GOT3 (cell line): ENCODE measurements around the gene TRAM2.

Source experiments
- DNase-seq: peaks from one replicate; lab custom pipeline; 2025; ENCODE audit warnings: mixed read lengths; lab: John Stamatoyannopoulos, UW

Gene TRAM2

DNA sequence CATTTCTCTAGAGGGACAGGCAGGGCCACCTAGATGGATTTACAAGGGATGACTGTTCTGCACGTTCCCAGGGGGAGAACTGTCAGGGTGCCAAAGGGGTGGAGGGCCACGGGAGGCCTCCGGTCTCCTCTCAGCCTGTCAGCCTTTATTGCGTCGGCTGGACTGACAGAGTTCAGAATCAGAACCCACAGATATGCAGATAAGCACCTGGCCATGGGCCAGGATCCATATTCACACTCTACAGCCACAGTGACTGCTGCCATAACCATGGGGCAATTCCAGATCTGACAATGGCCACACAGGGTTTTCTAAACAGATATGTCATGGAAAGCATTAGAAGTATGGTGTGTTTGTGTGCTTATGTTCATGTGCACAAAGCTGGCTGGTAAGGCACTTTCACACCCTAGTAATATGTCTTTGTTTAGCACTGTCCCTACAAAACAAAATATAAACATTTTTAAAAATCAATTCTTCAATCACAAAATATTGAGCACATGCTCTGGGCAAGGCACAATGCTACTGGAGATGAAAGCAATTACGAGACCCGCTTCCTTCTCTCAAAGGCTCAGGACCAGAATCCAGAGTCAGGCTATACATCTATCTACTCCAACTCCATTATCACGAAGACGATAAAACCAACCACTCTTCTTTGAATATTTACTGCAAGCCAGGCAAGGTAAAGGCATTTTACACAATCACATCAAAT is 29.1 kb downstream of the TRAM2 start:
- no peak for DNase-seq

GRCh38 chr6:52546678-52547077 is 30.2 kb downstream of the TRAM2 start:
- DNase-seq, result no peak

DNA sequence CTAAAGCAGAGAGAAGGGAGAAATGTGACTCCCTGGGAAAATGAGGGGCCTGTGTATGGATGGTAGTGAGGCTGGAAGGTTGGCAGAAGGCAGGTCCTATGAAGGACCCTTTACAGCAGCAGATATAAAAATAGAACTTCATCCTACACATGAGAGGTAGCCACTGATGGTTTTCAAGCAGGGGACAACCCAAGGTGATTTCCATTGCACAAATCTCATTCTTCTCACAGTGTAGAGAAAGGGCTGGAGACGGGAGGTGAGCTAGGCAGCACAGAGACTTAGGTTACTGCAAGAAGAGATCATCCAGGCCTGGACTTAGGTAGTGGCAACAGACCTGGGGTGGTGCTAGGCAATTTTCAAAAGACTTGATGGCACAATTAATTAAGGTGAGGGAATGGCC is 30.7 kb downstream of the TRAM2 start:
- DNase-seq, result no peak

DNA sequence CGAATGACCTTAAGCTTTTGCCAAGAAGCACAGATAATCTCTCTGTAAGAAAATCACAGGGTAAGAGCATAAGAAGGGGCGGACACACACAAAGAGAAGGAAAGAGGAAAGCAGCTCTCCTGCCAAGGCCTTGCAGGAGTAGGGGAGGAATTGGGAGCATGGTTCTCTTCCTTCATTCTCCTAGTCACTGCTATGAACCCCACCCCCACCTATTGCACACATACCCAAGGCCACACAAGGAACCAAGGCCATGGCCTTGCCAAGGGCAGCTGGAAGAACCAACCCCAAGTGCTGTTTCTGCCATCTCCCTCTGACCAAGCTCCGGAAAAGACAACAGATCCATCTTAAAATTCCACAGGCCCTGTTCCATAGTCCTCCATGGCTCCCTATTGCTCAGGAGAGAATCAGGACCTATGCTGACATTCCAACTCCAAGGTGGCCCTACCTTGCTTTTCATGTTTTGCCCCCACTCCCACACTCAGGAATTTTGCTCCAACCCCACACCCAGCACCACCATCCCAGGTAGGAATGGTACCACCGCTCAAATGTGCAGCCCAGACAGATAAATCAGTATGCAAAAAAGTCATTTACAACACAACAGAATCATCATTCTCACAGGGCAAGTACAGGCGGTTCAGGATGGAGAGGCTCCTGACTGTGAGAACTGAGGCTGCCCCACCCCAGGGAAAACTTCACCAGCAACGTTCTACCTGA is 31.3 kb downstream of the TRAM2 start:
- DNase-seq, result no peak

DNA sequence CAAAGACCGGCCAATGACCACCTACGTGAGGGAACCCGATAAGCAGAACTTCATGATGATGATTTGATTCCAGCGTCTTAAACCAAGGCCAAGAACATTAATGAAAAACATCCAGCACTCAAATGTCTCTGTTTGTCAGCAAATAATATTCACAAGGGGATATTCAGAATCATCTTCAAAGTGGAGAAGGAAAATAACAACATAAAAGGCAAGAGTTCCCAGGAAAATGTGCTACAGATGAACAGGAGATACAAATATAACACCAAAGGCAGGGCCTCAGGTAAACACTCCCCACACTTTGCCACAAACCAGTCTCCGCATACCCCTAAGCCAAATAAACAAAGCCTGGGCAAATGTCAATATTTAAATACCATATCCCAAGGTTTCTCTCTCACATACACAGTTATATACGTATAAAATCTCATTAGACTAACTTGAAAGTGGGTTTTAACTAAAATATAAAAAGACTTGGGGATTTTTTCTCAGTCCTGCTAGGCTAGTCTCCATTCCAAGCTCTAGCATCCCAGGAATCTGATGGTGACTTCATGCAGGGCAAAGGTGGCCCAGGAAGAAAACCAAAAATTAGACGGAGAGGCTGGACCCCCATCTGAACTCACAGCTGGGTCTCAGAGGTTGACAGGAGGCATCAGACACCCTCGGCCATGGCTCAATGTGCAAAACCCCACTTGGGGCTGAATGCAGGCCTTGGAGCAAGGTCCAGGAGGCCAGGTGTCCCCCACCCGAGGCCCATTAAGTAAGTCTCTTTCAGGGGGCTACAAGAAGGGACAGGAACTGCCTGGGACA is 32.1 kb downstream of the TRAM2 start:
- no peak for DNase-seq

GRCh38 chr6:52543729-52544601 is 32.9 kb downstream of the TRAM2 start:
- no peak for DNase-seq

DNA sequence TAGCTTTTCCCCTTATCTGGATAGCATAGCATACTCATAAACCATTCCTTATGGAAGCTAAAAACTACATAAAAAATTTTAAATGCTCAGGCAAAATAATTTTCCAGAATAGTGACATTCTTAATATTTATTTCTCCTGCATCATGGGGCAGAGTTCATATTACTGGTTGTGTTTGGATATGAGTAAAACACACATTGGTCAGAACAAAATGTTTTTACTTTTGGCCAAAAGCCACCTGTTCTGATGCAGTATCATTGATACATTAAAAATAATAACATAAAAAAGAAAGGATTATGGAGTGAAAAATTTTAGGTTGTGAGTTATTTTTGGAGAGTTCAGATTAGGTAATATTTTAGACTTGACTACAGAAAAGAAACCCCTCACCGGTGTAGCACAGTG is 33.6 kb downstream of the TRAM2 start:
- DNase-seq, result no peak

GRCh38 chr6:52541135-52541534 is 35.7 kb downstream of the TRAM2 start:
- no peak for DNase-seq

DNA sequence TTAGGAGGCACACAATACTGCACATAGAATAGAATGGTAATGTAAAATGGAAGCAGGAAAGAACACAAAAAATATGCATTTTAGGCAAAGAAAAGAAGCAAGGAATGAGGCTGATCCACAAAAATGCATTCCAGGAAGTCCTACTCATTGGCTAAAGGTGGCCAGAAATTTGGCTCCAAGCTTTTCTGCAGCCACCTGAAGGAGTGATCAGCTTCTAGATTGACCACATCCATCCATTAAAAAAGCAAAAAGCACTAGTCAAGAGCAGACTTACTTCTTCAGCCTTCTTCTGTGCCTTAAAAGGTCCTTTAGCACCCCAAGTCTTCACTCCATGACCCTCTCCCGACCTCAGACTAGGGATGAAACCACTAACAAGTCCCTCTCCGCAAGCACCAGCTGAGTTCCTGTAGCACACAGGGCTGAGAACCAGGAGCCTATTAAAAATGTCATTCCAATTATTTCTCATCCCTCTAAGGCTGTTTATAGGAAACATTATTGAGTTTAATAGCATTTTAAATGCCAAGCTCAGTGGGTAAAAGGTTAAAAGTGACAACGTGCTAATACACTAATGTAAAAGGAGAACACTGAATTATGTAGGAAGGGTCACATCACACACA is 36.5 kb downstream of the TRAM2 start:
- DNase-seq, result no peak

GRCh38 chr6:52539607-52540006 is 37.3 kb downstream of the TRAM2 start:
- no peak for DNase-seq

DNA sequence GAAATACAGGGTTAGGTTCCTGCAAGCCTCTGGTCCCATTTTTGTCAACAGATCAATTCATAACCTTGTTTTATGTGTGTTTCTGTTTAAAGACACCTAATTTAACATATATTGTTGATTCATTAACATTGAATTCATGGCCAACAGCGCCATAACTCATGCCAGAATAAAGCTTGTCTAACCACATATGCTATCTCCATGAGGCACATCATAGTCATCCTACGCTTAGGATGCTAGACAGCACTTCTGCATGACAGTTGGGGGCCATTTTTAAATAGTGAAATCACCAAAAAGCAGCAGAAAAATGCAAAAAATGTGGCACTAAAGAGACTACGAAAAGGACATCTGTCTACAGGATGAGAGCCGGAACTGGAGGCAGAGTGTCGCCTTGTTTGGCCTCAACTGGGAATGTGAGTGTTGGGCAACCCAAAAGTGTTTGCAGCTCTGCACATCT is 37.9 kb downstream of the TRAM2 start:
- no peak for DNase-seq

DNA sequence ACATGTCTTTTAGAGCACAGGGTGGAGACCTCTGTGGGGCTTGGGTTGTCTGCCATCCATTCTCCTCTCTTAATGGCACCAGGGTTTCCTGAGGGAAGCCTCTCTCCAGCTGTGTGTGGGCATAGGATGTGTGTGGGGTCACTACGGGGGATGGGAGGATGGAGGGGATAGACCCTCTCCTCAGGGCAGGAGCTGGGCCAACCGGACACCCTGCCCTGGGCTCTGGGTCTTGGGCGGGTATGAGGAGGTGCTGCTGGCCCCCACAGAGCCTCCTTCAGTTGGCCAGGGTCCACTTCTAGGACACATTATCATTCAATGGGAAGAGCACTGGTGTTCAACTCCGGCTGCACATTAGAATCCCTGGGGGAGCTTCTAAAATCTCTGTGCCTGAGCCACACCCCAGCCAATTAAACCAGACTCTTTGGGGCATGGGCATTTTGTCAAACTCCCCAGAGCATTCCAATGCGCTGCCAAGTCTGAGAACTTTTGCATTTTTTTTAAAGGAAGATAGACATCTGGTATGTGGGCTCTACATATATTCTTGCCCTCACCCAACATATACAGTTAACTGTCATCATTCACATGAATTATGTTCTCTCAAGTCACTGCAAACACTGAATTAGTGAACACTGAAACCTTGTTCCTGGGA is 38.5 kb downstream of the TRAM2 start:
- no peak for DNase-seq

DNA sequence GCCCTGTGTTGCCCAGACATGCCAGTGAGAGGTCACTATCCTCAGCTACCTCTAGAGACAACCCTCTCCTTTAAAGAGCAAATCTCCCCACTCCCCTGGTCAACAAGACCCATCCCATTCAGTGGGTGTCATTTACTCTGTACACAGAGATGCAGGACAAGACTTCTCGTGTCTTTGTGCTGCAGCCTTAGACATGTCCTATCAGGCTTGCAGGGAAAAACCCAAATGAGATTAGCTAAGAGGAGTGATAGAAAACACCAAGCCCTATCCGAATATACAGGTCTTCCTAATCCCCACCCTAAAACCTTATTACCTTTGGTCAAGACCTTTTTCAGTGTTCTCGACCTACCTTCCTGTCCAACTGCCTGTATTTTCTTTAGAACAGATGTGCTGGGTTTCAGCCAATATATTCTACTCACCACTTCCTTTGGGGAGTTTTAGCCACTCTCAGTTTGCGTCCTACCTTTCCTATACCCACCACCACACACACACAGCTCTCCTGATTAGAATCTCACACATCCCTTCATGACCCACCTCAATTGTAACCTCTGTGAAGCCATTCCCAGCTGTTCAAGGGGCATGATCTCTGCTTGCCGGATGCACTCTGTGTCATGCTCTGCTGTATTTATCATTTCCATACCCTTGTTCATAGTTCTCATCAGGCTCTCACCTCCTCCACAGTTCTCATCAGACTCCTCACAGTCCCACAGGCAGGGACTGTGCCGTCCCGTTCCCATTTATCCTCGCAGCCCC is 39.7 kb downstream of the TRAM2 start:
- no peak for DNase-seq

- DNase-seq, result no peak
Measured at GRCh38 chr6:52536424-52536916, 40.4 kb downstream of the TRAM2 start.

GRCh38 chr6:52535711-52536423 is 41.0 kb downstream of the TRAM2 start:
- DNase-seq, result no peak

DNA sequence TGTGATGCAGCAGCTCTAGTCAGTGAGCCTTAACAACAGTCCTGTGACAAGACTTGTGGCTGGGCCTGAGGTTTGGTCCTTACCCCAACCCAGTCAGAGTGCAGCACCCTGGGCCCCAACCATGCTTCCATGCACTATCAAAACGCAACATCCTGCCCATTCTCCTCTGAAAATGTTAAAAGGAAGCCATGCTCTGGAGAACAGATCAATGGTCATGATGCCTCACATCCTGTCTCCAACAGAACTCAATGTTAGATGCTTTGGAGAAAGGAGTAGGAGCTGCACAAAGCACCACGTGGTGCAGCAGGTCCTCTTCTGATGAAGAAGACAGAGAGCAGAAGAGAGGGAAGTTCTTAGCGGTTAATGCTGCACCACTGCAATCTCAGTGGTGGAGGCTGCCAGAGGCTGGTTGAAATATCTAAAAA is 41.9 kb downstream of the TRAM2 start:
- no peak for DNase-seq

DNA sequence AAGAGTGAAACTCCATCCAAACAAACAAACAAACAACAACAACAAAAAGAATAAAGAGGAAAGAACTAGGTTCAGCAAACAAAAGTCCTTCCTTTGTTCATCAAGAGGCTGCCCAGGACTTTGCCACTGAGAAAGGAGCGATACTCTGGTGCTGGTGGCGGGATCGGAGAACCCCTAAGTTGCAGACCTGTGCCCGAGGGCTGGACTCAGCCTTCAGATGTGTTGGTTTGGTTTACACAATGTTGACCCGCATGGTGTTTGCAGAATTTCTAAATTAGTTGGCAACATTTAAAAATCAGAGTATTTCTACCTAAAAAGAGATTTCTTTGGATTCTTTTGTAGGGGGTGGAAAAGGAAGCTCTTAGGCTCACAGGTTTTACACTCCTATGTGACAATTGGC is 42.5 kb downstream of the TRAM2 start:
- DNase-seq, result no peak

DNA sequence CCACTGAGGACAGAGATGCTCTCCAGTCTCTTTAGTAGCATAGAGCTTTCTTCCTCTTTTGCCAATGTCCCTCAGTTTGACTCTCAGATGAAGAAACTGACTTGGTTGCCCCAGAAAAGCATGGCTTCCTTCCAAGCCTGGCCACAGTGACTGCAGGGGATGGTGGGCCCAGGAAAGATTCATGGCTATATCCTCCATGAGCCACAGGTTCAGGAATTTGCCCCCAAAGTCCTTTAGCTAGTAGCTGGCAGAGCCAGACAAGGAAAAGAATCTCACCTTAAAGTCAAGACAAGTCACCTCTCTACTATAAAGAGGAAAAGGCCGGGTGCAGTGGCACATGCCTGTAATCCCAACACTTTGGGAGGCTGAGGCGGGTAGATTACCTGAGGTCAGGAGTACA is 43.4 kb downstream of the TRAM2 start:
- no peak for DNase-seq

GRCh38 chr6:52532457-52532856 is 44.4 kb downstream of the TRAM2 start:
- DNase-seq, result no peak
